ENCODE data around the gene NFYA. TPM values are rescaled to one million over a fixed set of nuclear protein-coding genes. Genes with fewer than 3 reads are reported as not detected.
A peak's percentile ranks its signal among the peaks of the same experiment; 100 is the strongest.

NFYA gene
- total and polyA plus RNA-seq, 2 of the 13 experiments (the other 11 are each of a cell fraction or from before 2014, with no cell fraction given): 16.0 to 22.9 TPM

GRCh38 chr6:41040101-41040939, 32.5 kb upstream of the NFYA start (continued):
- TF ChIP-seq CCDC6 (CRISPR knock-in tag; IDR thresholded peaks at IDR 0.05) (no peak), ZBTB3 (CRISPR knock-in tag; IDR thresholded peaks at IDR 0.05; ENCODE audit: borderline replicate concordance, low read depth) (no peak), ZNF747 (CRISPR knock-in tag; IDR thresholded peaks at IDR 0.05; ENCODE audit: borderline replicate concordance) (peak; percentile 80; the same call in 1 of the 2 replicates), MLX (CRISPR knock-in tag; IDR thresholded peaks at IDR 0.05) (0 out of 2 replicates have a peak, but pooled peaks have one; percentile 12), RAD21 (CRISPR knock-in tag; IDR thresholded peaks at IDR 0.05) (no peak), RFX1 (IDR thresholded peaks at IDR 0.05) (no peak), NR3C1 (CRISPR knock-in tag; IDR thresholded peaks at IDR 0.05) (no peak), NCOA2 (CRISPR knock-in tag; IDR thresholded peaks at IDR 0.05) (peak; percentile 69; the same call in 1 of the 2 replicates), PTBP1 (IDR thresholded peaks at IDR 0.05; ENCODE audit: low read depth, low read length, poor library complexity, severe bottlenecking) (no peak), HNF1B (CRISPR knock-in tag; IDR thresholded peaks at IDR 0.05) (peak; percentile 87), ZNF263 (CRISPR knock-in tag; IDR thresholded peaks at IDR 0.05) (no peak), DNMT3B (CRISPR knock-in tag; conservative IDR thresholded peaks at IDR 0.05) (no peak), GPN1 (CRISPR knock-in tag; IDR thresholded peaks at IDR 0.05; ENCODE audit: borderline replicate concordance) (no peak), SNAI1 (CRISPR knock-in tag; IDR thresholded peaks at IDR 0.05; ENCODE audit: borderline replicate concordance) (no peak), ZNF251 (CRISPR knock-in tag; IDR thresholded peaks at IDR 0.05) (no peak), HMGA1 (CRISPR knock-in tag; conservative IDR thresholded peaks at IDR 0.05) (no peak), CREB1 (IDR thresholded peaks at IDR 0.05) (peak; percentile 17; the same call in 1 of the 2 replicates), CREB1 (CRISPR knock-in tag; IDR thresholded peaks at IDR 0.05) (no peak), ZNF570 (CRISPR knock-in tag; IDR thresholded peaks at IDR 0.05; ENCODE audit: borderline replicate concordance) (no peak), SRF (IDR thresholded peaks at IDR 0.05; ENCODE audit: low read depth, low read length) (no peak; the same call in 1 of the 2 replicates), ZBTB8A (CRISPR knock-in tag; IDR thresholded peaks at IDR 0.05; ENCODE audit: borderline replicate concordance, low read depth) (no peak), ZNF709 (CRISPR knock-in tag; IDR thresholded peaks at IDR 0.05) (no peak)
- TF ChIP-seq, protein P1, sequence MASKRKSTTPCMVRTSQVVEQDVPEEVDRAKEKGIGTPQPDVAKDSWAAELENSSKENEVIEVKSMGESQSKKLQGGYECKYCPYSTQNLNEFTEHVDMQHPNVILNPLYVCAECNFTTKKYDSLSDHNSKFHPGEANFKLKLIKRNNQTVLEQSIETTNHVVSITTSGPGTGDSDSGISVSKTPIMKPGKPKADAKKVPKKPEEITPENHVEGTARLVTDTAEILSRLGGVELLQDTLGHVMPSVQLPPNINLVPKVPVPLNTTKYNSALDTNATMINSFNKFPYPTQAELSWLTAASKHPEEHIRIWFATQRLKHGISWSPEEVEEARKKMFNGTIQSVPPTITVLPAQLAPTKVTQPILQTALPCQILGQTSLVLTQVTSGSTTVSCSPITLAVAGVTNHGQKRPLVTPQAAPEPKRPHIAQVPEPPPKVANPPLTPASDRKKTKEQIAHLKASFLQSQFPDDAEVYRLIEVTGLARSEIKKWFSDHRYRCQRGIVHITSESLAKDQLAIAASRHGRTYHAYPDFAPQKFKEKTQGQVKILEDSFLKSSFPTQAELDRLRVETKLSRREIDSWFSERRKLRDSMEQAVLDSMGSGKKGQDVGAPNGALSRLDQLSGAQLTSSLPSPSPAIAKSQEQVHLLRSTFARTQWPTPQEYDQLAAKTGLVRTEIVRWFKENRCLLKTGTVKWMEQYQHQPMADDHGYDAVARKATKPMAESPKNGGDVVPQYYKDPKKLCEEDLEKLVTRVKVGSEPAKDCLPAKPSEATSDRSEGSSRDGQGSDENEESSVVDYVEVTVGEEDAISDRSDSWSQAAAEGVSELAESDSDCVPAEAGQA (IDR thresholded peaks at IDR 0.05; ENCODE audit: low read depth): peak; percentile 43; the same call in 1 of the 2 replicates
- TF ChIP-seq, protein P1 (CRISPR knock-in tag; IDR thresholded peaks at IDR 0.05; ENCODE audit: borderline replicate concordance): peak; percentile 64; the same call in 1 of the 2 replicates
